Measurements from ENCODE around the gene KY. TPM values are rescaled to one million over a fixed set of nuclear protein-coding genes. Genes with fewer than 3 reads are reported as not detected.

The KY gene
- total RNA-seq, 2 donors from 2014 or later: not detected

- H3K27me3 Mint-ChIP-seq (ENCODE audit: insufficient read depth): peaks cover 9% of the 10 kb centered on the region
- no peak for TF ChIP-seq CTCF (conservative IDR thresholded peaks at IDR 0.05)
- no peaks in the 10 kb centered on the region for H3K9me3 ChIP-seq (ENCODE audit: control insufficient read depth, low read length)
- H3K9ac ChIP-seq (ENCODE audit: extremely low read depth, low read length, poor library complexity, severe bottlenecking): no peak overlapping the region
- no peak overlapping the region for H3K27ac Mint-ChIP-seq
- H3K27ac ChIP-seq (ENCODE audit: low read depth, low read length): no peak overlapping the region
- H3K4me3 Mint-ChIP-seq: no peak overlapping the region
- H3K9me3 Mint-ChIP-seq: no peaks in the 10 kb centered on the region
- peaks cover 6% of the 10 kb centered on the region for H3K27me3 ChIP-seq (ENCODE audit: control insufficient read depth, insufficient read depth, low read length, poor library complexity, severe bottlenecking)
- H3K36me3 ChIP-seq (ENCODE audit: control insufficient read depth, insufficient read depth, low read length): no peaks in the 10 kb centered on the region
- no peaks in the 10 kb centered on the region for H3K4me1 ChIP-seq (ENCODE audit: control insufficient read depth, insufficient read depth, low read length)
- H3K36me3 Mint-ChIP-seq (ENCODE audit: low read depth): no peaks in the 10 kb centered on the region
- no peak overlapping the region for H3K4me3 ChIP-seq (ENCODE audit: low read length)
- DNase-seq: peak; percentile 38
- 59 to 74% methylated on average over 4 to 7 of the region's 7 CpGs for WGBS, 2 experiments (ENCODE audit: insufficient coverage in 1 of 2, insufficient read length in 1 of 2)
- no peaks in the 10 kb centered on the region for H3K4me1 Mint-ChIP-seq
Observed at GRCh38 chr3:134617608-134618477, 33.0 kb downstream of the KY start.

- no peaks in the 10 kb centered on the region for H3K4me1 ChIP-seq (ENCODE audit: control insufficient read depth, insufficient read depth, low read length)
- no peak overlapping the region for H3K27ac ChIP-seq (ENCODE audit: low read depth, low read length)
- H3K36me3 ChIP-seq (ENCODE audit: control insufficient read depth, insufficient read depth, low read length): no peaks in the 10 kb centered on the region
- Mint-ChIP-seq H3K4me3 (no peak overlapping the region), H3K36me3 (ENCODE audit: low read depth) (no peaks in the 10 kb centered on the region), H3K4me1 (no peaks in the 10 kb centered on the region), H3K27ac (no peak overlapping the region), H3K27me3 (ENCODE audit: insufficient read depth) (peaks cover 7% of the 10 kb centered on the region), H3K9me3 (no peaks in the 10 kb centered on the region)
- peaks cover 6% of the 10 kb centered on the region for H3K27me3 ChIP-seq (ENCODE audit: control insufficient read depth, insufficient read depth, low read length, poor library complexity, severe bottlenecking)
- no peak for TF ChIP-seq CTCF (conservative IDR thresholded peaks at IDR 0.05)
- WGBS, 2 experiments (ENCODE audit: insufficient coverage in 1 of 2, insufficient read length in 1 of 2): 79 to 84% methylated on average over 3 to 5 of the region's 5 CpGs
- H3K9me3 ChIP-seq (ENCODE audit: control insufficient read depth, low read length): no peaks in the 10 kb centered on the region
- no peak overlapping the region for H3K4me3 ChIP-seq (ENCODE audit: low read length)
- no peak for DNase-seq
- no peak overlapping the region for H3K9ac ChIP-seq (ENCODE audit: extremely low read depth, low read length, poor library complexity, severe bottlenecking)
Observed at GRCh38 chr3:134615743-134616142, 35.1 kb downstream of the KY start.

GRCh38 chr3:134614955-134615354 lies 35.9 kb downstream of the KY start:
- Mint-ChIP-seq H3K4me1 (no peaks in the 10 kb centered on the region), H3K4me3 (no peak overlapping the region), H3K9me3 (no peaks in the 10 kb centered on the region), H3K27me3 (ENCODE audit: insufficient read depth) (peaks cover 7% of the 10 kb centered on the region), H3K36me3 (ENCODE audit: low read depth) (no peaks in the 10 kb centered on the region), H3K27ac (no peak overlapping the region)
- no peak for TF ChIP-seq CTCF (conservative IDR thresholded peaks at IDR 0.05)
- 84 to 100% methylated on average over 2 to 4 of the region's 4 CpGs for WGBS, 2 experiments (ENCODE audit: insufficient coverage in 1 of 2, insufficient read length in 1 of 2)
- Histone ChIP-seq H3K9ac (ENCODE audit: extremely low read depth, low read length, poor library complexity, severe bottlenecking) (no peak overlapping the region), H3K27ac (ENCODE audit: low read depth, low read length) (no peak overlapping the region), H3K4me3 (ENCODE audit: low read length) (no peak overlapping the region), H3K9me3 (ENCODE audit: control insufficient read depth, low read length) (no peaks in the 10 kb centered on the region), H3K36me3 (ENCODE audit: control insufficient read depth, insufficient read depth, low read length) (no peaks in the 10 kb centered on the region), H3K27me3 (ENCODE audit: control insufficient read depth, insufficient read depth, low read length, poor library complexity, severe bottlenecking) (peaks cover 6% of the 10 kb centered on the region), H3K4me1 (ENCODE audit: control insufficient read depth, insufficient read depth, low read length) (no peaks in the 10 kb centered on the region)
- DNase-seq: no peak

Measured in endodermal cell (in vitro differentiated cells).